H1 (cell line): ENCODE data around the gene NAALADL1. TPM values are rescaled to one million over a fixed set of nuclear protein-coding genes. Genes with fewer than 3 reads are reported as not detected.

Source experiments
- ATF3 ChIP-seq: IDR thresholded peaks from 2 replicates; pipeline ENCODE4 v1.6.1; 2011; ENCODE audit warnings: low read depth, mild to moderate bottlenecking, low read length; ENCODE audit not compliant: insufficient read depth
- CHD7 ChIP-seq: fragments of 300-600 bp; sonication (generic); IDR thresholded peaks from 2 replicates; pipeline ENCODE4 v1.7.1; 2012; ENCODE audit warnings: low read length, moderate library complexity, mild to moderate bottlenecking, inconsistent platforms; ENCODE audit not compliant: insufficient replicate concordance
- EP300 ChIP-seq, 2 experiments: IDR thresholded peaks; 1 replicate in 1 of 2; 2 replicates in 1 of 2; pipeline ENCODE4 v1.6.1; 2011 to 2012; ENCODE audit warnings: low read depth in 2 of 2, low read length in 2 of 2, mild to moderate bottlenecking in 2 of 2, borderline replicate concordance in 1 of 2, inconsistent platforms in 1 of 2, moderate library complexity in 1 of 2
- KDM5A ChIP-seq: fragments of 200-600 bp; IDR thresholded peaks from 2 replicates; pipeline ENCODE4 v1.7.1; 2012; ENCODE audit warnings: mild to moderate bottlenecking, low read length, inconsistent platforms, mixed read lengths
- MAX ChIP-seq: IDR thresholded peaks from 2 replicates; pipeline ENCODE4 v1.6.1; 2012; ENCODE audit warnings: inconsistent platforms
- POU5F1 ChIP-seq: IDR thresholded peaks from 2 replicates; pipeline ENCODE4 v1.6.1; 2011; ENCODE audit warnings: low read depth, mild to moderate bottlenecking, low read length, moderate library complexity
- RBBP5 ChIP-seq: IDR thresholded peaks from 2 replicates; pipeline ENCODE4 v1.7.1; 2012; ENCODE audit warnings: low read depth, mild to moderate bottlenecking, inconsistent platforms, low read length, moderate library complexity, borderline replicate concordance
- SAP30 ChIP-seq: fragments of 300-600 bp; sonication (generic); IDR thresholded peaks from 2 replicates; pipeline ENCODE4 v1.7.1; 2012; ENCODE audit warnings: low read length, moderate library complexity, mild to moderate bottlenecking, inconsistent platforms; ENCODE audit not compliant: insufficient read depth, insufficient replicate concordance
- polyA plus RNA-seq, 7 experiments: library from polyadenylated mRNA; depleted of rRNA in 3 of 7; stranded (reverse) in 5 of 7; unstranded in 2 of 7; fragments of >200 nt in 5 of 7; fragments of 200-250 nt in 2 of 7; gene quantifications; 1 replicate in 5 of 7; 2 replicates in 1 of 7; 4 replicates in 1 of 7; pipeline versions ENCODE4 v1.2.1 to v1.2.3, GENCODE V29; 2011 to 2013; ENCODE audit warnings: missing spikeins in 2 of 7, mixed read lengths in 2 of 7
- total RNA-seq: library from RNA; stranded (reverse); fragmentation: NEBNext Ultra II Directional; extraction: Animal tissue kit (Norgen Biotek cat#: 25700); gene quantifications from 2 replicates; pipeline ENCODE4 v1.2.1, GENCODE V29; 2021

The NAALADL1 gene
- total and polyA plus RNA-seq, 2 of the 8 experiments (the other 6 are each of a cell fraction or from before 2014, with no cell fraction given) = 7.5 to 9.9 TPM

GRCh38 chr11:65013888-65014725, 44.2 kb downstream of the NAALADL1 start, which contains the start of gene ARL2 (continued):
- TF ChIP-seq CHD7 (no peak), POU5F1 (no peak), KDM5A (no peak), RBBP5 (no peak), ATF3 (peak; percentile 95), EP300 (IDR thresholded peaks at IDR 0.05; ENCODE audit: borderline replicate concordance in 1 of 2, low read depth in 2 of 2, low read length in 2 of 2) (no peak), MAX (peak; percentile 66; the same call in 1 of the 2 replicates), SAP30 (no peak)
